HG03097 (cell line): Measurements from ENCODE around the gene FAM107B.
"Not testable (repeated sequence)": the region's sequence is repeated elsewhere in the genome, so short reads cannot be mapped to it uniquely, and the experiment has no call there.

Source experiments
- ATAC-seq: cut with Tn5 transposase; IDR thresholded peaks from one replicate; pipeline ENCODE4 v1.9.1; 2021; ENCODE audit not compliant: unreplicated experiment, low FRiP score

The FAM107B gene

DNA sequence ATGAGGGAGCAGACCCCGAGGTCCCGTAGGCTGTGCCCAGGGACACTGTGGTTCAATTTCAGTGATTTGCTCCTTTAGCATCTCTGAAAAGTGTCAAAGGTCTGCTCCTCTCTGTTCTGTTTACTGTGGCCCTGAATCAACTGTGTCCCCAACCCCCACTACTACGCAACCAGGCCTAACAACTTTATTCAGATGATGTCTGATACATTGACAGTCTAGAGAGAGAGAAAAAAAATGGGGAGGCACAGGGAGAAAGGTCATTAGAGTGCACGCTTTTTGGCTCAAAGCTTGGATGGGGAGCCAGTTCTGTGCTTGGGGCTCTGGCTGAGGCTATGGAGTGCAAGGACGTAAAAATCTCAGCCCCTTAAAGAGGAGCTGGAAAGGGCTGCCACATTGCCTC is 77.9 kb downstream of the FAM107B start:
- no peak for ATAC-seq

DNA sequence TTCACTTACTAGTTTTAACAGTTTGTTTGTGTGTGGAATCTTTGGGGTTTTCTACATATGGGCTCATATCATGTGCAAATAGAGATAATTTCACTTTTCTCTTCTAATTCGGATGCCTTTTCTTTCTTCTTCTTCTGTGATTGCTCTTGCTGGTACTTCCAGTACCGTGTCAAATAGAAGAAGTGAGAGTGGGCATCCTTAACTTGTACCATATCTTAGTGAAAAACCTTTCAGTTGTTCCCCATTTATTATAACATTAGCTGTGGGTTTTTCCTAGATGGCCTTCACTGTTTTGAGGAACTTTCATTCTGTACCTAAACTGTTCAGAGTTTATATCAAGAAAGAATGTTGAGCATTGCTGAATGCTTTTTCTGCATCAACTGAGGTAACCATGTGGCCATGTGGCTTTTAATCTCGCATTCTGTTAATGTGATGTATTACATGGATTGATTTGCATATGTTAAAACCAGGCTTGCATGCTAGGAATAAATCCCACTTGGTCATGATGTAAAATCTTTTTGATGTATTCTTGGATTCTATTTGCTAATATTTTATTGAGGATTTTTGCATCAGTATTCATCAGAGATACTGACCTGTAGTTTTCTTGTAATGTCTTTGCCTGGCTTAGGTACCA is 78.7 kb downstream of the FAM107B start:
- ATAC-seq: no peak

DNA sequence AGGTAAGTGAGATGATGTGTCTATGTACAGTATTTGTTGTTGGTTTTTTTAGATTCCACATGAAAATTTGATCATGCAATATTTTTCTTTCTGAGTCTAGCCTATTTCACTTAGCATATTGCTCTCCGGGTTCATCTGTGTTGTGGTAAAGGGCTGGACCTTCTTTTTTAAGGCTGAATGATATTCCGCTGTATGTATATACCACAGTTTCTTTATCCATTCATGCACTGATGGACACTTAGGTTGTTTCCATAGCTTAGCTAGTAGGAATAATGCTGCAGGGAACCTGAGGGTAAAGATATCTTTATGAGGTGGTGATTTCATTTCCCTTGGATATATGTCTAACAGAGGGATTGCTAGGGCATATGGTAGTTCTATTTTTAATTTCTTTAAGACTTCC is 80.8 kb downstream of the FAM107B start:
- ATAC-seq: no peak

- ATAC-seq: no peak
Observed at GRCh38 chr10:14692344-14693076, 82.2 kb downstream of the FAM107B start.

DNA sequence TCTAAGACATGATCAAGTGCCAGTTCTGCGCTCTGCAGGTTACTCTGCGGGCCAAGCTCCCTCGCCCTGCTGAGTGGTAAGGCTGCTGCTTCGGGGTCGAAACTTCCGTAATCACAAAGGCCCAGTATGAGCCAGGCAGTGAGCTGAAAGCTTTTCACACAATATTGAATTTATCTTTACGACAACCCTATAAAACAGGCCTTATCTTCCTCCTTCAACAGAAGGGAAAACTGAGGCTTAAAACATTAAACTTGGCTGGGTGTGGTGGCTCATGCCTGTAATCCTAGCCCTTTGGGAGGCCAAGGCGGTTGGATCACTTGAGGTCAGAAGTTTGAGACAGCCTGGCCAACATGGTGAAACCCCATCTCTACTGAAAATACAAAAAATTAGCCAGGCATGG is 83.3 kb downstream of the FAM107B start:
- no peak for ATAC-seq

DNA sequence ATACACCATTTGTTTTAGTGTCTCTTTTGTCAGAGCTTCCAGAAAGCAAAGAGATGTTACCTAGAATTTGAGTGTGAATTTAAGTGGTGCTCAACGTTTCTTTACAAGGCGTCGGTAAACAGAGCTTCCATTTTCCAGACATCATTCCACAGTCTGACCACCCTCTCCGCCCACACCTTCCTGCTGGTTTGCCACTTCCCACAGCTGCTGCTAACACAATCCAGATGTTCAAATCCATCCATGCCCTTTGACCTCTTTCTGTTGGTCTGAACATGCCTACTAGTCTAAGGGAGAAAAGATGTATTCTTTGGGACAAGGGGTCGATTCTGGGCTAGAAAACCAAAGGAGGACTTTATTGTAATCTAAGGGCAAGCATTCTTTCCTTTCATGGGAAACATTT is 86.1 kb downstream of the FAM107B start:
- no peak for ATAC-seq

- ATAC-seq: not testable (repeated sequence)
Observed at GRCh38 chr10:14688189-14688588, 86.5 kb downstream of the FAM107B start.

GRCh38 chr10:14687340-14687739 is 87.4 kb downstream of the FAM107B start:
- ATAC-seq: no peak

GRCh38 chr10:14686356-14686755 is 88.3 kb downstream of the FAM107B start:
- no peak for ATAC-seq

GRCh38 chr10:14684354-14684753 is 90.3 kb downstream of the FAM107B start:
- ATAC-seq: no peak

- ATAC-seq: no peak
Observed at GRCh38 chr10:14683256-14683655, 91.4 kb downstream of the FAM107B start.

GRCh38 chr10:14681802-14682201 is 92.9 kb downstream of the FAM107B start:
- ATAC-seq: no peak

DNA sequence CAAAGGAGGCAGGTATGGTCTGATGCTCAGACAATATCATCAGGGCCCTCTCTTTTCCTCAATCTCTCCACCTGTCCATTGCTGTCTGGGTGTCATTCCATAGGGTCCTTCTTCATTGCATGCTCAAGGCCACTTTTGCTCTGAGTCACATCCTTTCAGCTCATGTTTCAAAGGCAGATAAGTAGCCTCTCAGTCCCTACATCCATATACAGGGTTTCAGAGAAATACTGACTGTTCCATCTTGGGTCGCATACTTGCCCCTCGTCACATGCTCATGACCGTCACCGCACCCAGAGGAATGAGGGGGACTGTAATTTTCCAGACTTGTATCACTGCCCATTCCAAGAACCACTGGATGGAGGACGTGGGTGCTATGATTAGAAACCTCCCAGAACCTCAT is 93.4 kb downstream of the FAM107B start:
- no peak for ATAC-seq

GRCh38 chr10:14678637-14679036 is 96.1 kb downstream of the FAM107B start:
- ATAC-seq: no peak

- ATAC-seq: no peak
Observed at GRCh38 chr10:14676732-14677131, 98.0 kb downstream of the FAM107B start.

DNA sequence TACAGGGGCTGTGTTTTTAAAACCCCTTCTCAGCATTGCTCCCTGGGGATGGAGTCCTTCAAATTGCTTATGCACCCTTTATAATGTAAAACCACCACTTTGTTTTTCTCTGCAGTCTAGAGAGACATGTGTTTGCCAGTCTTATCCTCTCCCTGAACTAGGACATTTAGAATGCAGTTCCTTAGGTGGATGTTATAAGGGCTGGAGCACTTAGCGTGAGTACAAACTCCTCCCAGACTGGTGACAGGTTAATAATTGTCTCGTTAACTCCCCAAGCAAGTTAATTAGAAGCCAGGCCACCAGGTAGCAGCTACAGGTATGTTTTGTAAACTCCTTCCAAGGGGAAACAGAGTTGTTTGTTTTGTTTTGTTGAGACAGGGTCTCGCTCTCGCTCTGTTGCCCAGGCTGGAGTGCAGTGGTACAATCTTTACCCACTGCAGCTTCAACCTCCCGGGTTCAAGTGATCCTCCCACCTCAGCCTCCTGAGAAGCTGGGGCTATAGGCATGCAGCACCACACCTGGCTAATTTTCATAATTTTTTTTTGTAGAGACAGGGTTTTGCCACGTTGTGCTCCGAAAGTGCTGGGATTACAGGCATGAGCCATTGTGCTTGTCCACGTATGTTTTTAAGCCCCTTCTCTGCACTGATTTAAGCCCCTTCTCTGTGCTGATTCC is 100.2 kb downstream of the FAM107B start:
- ATAC-seq: no peak

DNA sequence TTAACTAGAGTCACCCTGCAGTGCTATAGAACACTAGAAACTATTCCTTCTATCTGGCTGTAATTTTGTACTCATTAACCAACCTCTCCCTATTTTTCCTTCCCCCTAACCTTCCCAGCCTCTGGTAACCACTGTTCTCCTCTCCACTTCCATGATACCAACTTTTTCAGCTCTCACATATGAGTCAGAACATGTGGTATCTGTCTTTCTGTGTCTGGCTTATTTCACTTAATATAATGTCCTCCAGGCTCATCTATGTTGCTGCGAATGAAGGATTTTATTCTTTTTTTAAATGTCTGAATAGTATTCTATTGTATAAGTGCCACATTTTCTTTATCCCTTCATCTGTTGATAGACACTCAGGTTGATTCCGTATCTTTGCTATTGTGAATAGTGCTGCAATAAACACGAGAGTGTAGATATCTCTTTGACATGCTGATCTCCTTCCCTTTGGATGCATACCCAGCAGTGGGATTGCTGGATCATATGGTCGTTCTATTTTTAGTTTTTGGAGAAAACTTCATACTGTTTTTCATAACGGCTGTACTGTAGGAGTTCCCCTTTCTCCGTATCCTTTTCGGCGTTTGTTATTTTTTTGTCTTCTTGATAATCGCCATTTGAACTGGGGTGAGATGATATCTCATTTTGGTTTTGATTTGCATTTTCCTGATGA is 101.4 kb downstream of the FAM107B start:
- ATAC-seq: no peak

GRCh38 chr10:14671386-14671831 is 103.3 kb downstream of the FAM107B start:
- ATAC-seq: no peak

DNA sequence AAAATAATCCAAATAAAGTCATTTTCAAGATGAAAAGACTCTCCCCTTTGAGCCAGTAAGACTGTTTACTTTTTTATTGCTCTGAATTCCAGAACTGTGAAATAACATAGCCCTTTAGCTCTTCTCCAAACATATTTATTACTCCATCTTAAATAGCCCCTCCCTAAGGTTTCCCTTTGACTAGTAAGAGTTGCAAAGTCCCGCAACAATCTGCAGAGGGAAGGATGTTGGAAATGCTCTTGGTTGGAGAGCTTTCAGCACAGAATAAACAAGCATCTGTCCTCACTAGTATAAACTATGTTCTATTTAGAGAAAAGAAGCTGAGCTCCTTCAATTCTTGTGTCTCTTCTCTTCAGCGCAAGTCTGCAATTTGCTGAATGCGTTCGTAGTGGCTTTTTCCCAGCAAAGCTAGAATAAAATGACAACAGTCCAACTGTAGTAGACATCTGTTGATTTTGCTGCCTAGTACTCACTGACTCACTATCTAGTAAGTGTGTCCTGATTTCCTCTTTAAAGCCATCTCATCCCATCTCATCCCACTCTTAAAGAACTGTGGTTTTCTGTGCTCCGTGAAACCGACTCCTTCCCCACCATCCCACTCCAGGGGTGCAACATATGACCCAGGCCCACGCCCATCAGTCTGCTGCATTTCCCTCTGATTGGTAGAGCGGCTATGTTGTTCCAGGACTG is 104.0 kb downstream of the FAM107B start:
- no peak for ATAC-seq

GRCh38 chr10:14669576-14669975 is 105.1 kb downstream of the FAM107B start:
- ATAC-seq: no peak

DNA sequence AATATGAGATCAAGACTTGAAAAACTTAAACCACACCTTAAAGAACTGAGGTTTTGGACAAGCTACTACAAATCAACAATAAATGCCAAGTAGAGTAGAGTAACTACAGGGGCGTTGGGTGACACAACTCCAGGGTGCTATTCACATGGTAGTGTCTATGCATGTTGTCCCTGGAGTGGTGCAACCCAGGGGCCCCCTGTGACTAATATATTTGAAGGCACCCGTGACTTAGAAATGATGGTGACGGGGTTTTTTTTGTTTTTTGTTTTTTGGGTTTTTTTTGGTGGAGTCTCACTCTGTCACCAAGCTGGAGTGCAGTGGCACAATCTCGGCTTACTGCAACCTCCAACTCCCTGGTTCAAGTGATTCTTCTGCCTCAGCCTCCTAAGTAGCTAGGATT is 106.9 kb downstream of the FAM107B start:
- no peak for ATAC-seq
